ENCODE results near the gene HSD11B2. TPM values are rescaled to one million over a fixed set of nuclear protein-coding genes. Genes with fewer than 3 reads are reported as not detected.

HSD11B2 gene
- total and polyA plus RNA-seq, 2 of the 4 experiments (the other 2 are of a cell fraction): 0.26 TPM; not detected in 1

GRCh38 chr16:67404740-67405226 lies 26.1 kb upstream of the HSD11B2 start:
- ATAC-seq (ENCODE audit: low read depth) (no peak), DNase-seq (no peak)
- H2BK5ac ChIP-seq (ENCODE audit: low read depth, low read length, poor library complexity, severe bottlenecking): no peak overlapping the region
- peak overlapping the region; percentile 23; the same call in 1 of the 3 replicates for H2BK15ac ChIP-seq (ENCODE audit: low read depth, low read length)
- peaks cover 17% of the 10 kb centered on the region for H3K4me1 ChIP-seq (ENCODE audit: control insufficient read depth, insufficient read depth, low read length)
- peaks cover 0 to 10% of the 10 kb centered on the region in 2 experiments; a peak in 2 of 4 replicates for H3K79me1 ChIP-seq (ENCODE audit: low read depth in 1 of 2, low read length in 2 of 2)
- no peak overlapping the region for H3K4ac ChIP-seq (ENCODE audit: low read depth, low read length)
- peaks cover 12% of the 10 kb centered on the region for H3K9me1 ChIP-seq (ENCODE audit: insufficient read depth, low read length)
- no peak overlapping the region for H3K18ac ChIP-seq (ENCODE audit: low read depth, low read length)
- no peak overlapping the region for H3K4me3 ChIP-seq (ENCODE audit: insufficient read depth, low read depth, low read length)
- H2AK5ac ChIP-seq (ENCODE audit: low read depth, low read length): peak overlapping the region; percentile 64; the same call in 1 of the 2 replicates
- H2BK20ac ChIP-seq (ENCODE audit: low read depth, low read length): no peak overlapping the region
- H2BK120ac ChIP-seq (ENCODE audit: low read depth, low read length): no peak overlapping the region
- no peaks in the 10 kb centered on the region for H3K36me3 ChIP-seq (ENCODE audit: control insufficient read depth, insufficient read depth, low read length)
- H4K5ac ChIP-seq (ENCODE audit: low read depth, low read length): no peak overlapping the region
- intact Hi-C loops (cut with micrococcal nuclease) (no loop called here), dilution Hi-C loops (cut with HindIII; ENCODE audit: low sequenced_read_pairs, unreplicated experiment) (no loop called here), in situ Hi-C loops (cut with MboI; ENCODE audit: low sequenced_read_pairs) (no loop called here)
- no peak overlapping the region for H3K27ac ChIP-seq (ENCODE audit: insufficient read depth, low read length)
- no peak overlapping the region for H3K9ac ChIP-seq (ENCODE audit: low read depth, low read length)
- H4K20me1 ChIP-seq (ENCODE audit: insufficient read depth, low read length): no peaks in the 10 kb centered on the region
- POLR2A ChIA-PET (ENCODE audit: unreplicated experiment): no interaction called here
- H4K91ac ChIP-seq (ENCODE audit: insufficient read depth, low read depth, low read length): no peak overlapping the region
- no peaks in the 10 kb centered on the region for H3K27me3 ChIP-seq (ENCODE audit: control insufficient read depth, insufficient read depth, low read length)
- H4K8ac ChIP-seq (ENCODE audit: low read depth in 2 of 2, low read length in 2 of 2): no peak overlapping the region
- no peak for TF ChIP-seq CEBPB (IDR thresholded peaks at IDR 0.05; ENCODE audit: low read depth, low read length)
- no peak for TF ChIP-seq NFE2L2 (IDR thresholded peaks at IDR 0.05; ENCODE audit: low read depth, low read length)
- no peak for TF ChIP-seq RFX5 (IDR thresholded peaks at IDR 0.05; ENCODE audit: low read depth, low read length)
- no peak overlapping the region for H3K4me2 ChIP-seq (ENCODE audit: low read depth, low read length)
- H3K56ac ChIP-seq (ENCODE audit: extremely low read depth, insufficient read depth, low read length): no peak overlapping the region
- no peak overlapping the region for H3K14ac ChIP-seq (replicated peaks; ENCODE audit: low read depth, low read length)
- WGBS, 2 experiments (ENCODE audit: extremely low coverage in 2 of 2, insufficient read length in 1 of 2): 100% methylated on average over 1 of the region's 5 CpGs; no CpG with 5 or more reads in 1 of the 2 experiments
- BruUV-seq (replicated peaks): no TSS peak
- H2AFZ ChIP-seq (replicated peaks; ENCODE audit: low read length, poor library complexity): no peak overlapping the region
- peak overlapping the region; percentile 40 for H2AK9ac ChIP-seq (replicated peaks; ENCODE audit: low read depth, low read length, poor library complexity)
- no peak overlapping the region for H3K23ac ChIP-seq (ENCODE audit: low read depth, low read length)
- CTCF ChIA-PET: no interaction called here
- no peaks in the 10 kb centered on the region for H3K9me3 ChIP-seq (ENCODE audit: control insufficient read depth, insufficient read depth, low read length)

All from IMR-90 (cell line).